ENCODE data around the gene SPRY4. TPM values are rescaled to one million over a fixed set of nuclear protein-coding genes. Genes with fewer than 3 reads are reported as not detected.
A peak's percentile ranks its signal among the peaks of the same experiment; 100 is the strongest.

SPRY4 gene
- total and polyA plus RNA-seq, 2 of the 13 experiments (the other 11 are each of a cell fraction or from before 2014, with no cell fraction given) = 8.9 to 17.8 TPM

DNA sequence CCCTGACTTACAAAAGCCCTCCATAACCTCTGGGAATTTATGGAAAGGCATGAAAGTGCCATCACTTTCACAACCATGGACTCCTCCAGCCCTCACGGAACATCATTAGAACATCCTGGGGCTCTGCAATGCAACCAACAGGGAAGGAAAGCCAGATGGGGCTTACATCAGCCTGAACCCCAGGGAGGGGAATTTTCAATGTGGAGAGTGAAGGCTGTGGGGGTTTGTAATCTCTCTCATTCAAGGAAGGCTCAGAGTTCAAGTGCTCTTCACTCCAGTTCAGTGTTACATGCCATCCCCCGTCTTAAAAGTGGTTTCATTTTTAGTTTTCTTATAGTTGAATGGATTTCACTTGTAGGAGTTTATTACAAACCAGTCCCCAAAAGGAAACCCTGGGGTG is 5.7 kb downstream of the SPRY4 start:
- Histone ChIP-seq H3K27ac (ENCODE audit: extremely low read length, insufficient read depth, low read length) (no peak overlapping the region), H3K9me3 (ENCODE audit: low read length) (no peaks in the 10 kb centered on the region), H2AFZ (ENCODE audit: low read length) (no peak overlapping the region), H3K4me1 (ENCODE audit: insufficient read depth, low read length) (peaks cover 75% of the 10 kb centered on the region), H3K27me3 (ENCODE audit: control insufficient read depth in 1 of 2, insufficient read depth in 2 of 2, low read length in 2 of 2) (no peaks in the 10 kb centered on the region; a peak in 2 of 5 replicates), H3K9ac (ENCODE audit: insufficient read depth, low read depth, low read length) (no peak overlapping the region), H3K4me3 (replicated peaks in 1 of 3; ENCODE audit: insufficient read depth in 1 of 3, low read depth in 2 of 3, low read length in 3 of 3) (peak overlapping the region; percentile 1 to 11 (median 10); a peak in 3 of 6 replicates), H3K4me2 (ENCODE audit: low read depth, low read length) (peak overlapping the region; percentile 83), H4K20me1 (ENCODE audit: insufficient read depth, low read length) (peaks cover 96% of the 10 kb centered on the region), H3K36me3 (replicated peaks in 1 of 2; ENCODE audit: control insufficient read depth in 1 of 2, insufficient read depth in 2 of 2, low read length in 2 of 2) (peaks cover 21 to 46% of the 10 kb centered on the region in 2 experiments), H3K79me2 (ENCODE audit: insufficient read depth, low read length) (peaks cover 100% of the 10 kb centered on the region)
- no peak for ATAC-seq
- no peak for TF ChIP-seq ZNF772 (CRISPR knock-in tag; IDR thresholded peaks at IDR 0.05)
- TF ChIP-seq, protein P1, sequence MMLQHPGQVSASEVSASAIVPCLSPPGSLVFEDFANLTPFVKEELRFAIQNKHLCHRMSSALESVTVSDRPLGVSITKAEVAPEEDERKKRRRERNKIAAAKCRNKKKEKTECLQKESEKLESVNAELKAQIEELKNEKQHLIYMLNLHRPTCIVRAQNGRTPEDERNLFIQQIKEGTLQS (CRISPR knock-in tag; IDR thresholded peaks at IDR 0.05) = no peak
- no peak for TF ChIP-seq ZNF234 (CRISPR knock-in tag; conservative IDR thresholded peaks at IDR 0.05)
- TF ChIP-seq MBNL3 (CRISPR knock-in tag; conservative IDR thresholded peaks at IDR 0.05) = no peak
- TF ChIP-seq, protein P2, sequence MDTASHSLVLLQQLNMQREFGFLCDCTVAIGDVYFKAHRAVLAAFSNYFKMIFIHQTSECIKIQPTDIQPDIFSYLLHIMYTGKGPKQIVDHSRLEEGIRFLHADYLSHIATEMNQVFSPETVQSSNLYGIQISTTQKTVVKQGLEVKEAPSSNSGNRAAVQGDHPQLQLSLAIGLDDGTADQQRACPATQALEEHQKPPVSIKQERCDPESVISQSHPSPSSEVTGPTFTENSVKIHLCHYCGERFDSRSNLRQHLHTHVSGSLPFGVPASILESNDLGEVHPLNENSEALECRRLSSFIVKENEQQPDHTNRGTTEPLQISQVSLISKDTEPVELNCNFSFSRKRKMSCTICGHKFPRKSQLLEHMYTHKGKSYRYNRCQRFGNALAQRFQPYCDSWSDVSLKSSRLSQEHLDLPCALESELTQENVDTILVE (CRISPR knock-in tag; IDR thresholded peaks at IDR 0.05) = no peak
- TF ChIP-seq ZNF619 (CRISPR knock-in tag; IDR thresholded peaks at IDR 0.05) = no peak
- no peak for TF ChIP-seq ZNF879 (CRISPR knock-in tag; IDR thresholded peaks at IDR 0.05)
- no peak for TF ChIP-seq ZNF33A (CRISPR knock-in tag; IDR thresholded peaks at IDR 0.05; ENCODE audit: borderline replicate concordance)
- TF ChIP-seq, protein P3, sequence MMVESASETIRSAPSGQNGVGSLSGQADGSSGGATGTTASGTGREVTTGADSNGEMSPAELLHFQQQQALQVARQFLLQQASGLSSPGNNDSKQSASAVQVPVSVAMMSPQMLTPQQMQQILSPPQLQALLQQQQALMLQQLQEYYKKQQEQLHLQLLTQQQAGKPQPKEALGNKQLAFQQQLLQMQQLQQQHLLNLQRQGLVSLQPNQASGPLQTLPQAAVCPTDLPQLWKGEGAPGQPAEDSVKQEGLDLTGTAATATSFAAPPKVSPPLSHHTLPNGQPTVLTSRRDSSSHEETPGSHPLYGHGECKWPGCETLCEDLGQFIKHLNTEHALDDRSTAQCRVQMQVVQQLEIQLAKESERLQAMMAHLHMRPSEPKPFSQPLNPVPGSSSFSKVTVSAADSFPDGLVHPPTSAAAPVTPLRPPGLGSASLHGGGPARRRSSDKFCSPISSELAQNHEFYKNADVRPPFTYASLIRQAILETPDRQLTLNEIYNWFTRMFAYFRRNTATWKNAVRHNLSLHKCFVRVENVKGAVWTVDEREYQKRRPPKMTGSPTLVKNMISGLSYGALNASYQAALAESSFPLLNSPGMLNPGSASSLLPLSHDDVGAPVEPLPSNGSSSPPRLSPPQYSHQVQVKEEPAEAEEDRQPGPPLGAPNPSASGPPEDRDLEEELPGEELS (CRISPR knock-in tag; IDR thresholded peaks at IDR 0.05) = no peak
- TF ChIP-seq ZSCAN31 (CRISPR knock-in tag; IDR thresholded peaks at IDR 0.05; ENCODE audit: low read depth) = no peak
- TF ChIP-seq, protein P4, sequence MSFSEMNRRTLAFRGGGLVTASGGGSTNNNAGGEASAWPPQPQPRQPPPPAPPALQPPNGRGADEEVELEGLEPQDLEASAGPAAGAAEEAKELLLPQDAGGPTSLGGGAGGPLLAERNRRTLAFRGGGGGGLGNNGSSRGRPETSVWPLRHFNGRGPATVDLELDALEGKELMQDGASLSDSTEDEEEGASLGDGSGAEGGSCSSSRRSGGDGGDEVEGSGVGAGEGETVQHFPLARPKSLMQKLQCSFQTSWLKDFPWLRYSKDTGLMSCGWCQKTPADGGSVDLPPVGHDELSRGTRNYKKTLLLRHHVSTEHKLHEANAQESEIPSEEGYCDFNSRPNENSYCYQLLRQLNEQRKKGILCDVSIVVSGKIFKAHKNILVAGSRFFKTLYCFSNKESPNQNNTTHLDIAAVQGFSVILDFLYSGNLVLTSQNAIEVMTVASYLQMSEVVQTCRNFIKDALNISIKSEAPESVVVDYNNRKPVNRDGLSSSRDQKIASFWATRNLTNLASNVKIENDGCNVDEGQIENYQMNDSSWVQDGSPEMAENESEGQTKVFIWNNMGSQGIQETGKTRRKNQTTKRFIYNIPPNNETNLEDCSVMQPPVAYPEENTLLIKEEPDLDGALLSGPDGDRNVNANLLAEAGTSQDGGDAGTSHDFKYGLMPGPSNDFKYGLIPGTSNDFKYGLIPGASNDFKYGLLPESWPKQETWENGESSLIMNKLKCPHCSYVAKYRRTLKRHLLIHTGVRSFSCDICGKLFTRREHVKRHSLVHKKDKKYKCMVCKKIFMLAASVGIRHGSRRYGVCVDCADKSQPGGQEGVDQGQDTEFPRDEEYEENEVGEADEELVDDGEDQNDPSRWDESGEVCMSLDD (CRISPR knock-in tag; IDR thresholded peaks at IDR 0.05; ENCODE audit: borderline replicate concordance) = no peak
- TF ChIP-seq CBX1 (IDR thresholded peaks at IDR 0.05; ENCODE audit: low read depth) = no peak
- no peak for TF ChIP-seq GATA4 (IDR thresholded peaks at IDR 0.05; ENCODE audit: borderline replicate concordance, low read depth)
- TF ChIP-seq GATAD1 (CRISPR knock-in tag; IDR thresholded peaks at IDR 0.05) = no peak
- ChIA-PET CTCF (ENCODE audit: low intra/inter-chr PET ratio, low total read pairs) (interaction anchor here (2.3 kb wide), 1 partner anchor 230 kb away, joined by 11 read pairs; no protein-coding TSS in a partner anchor), POLR2A (interaction anchor here (10.3 kb wide), 1 partner anchor 39 kb away, joined by 122 read pairs; no protein-coding TSS in a partner anchor)
- WGBS (ENCODE audit: low lambda C conversion rate) = 81% methylated on average over 2 of the region's 2 CpGs
- FAIRE-seq = no peak
- intact Hi-C loops (cut with micrococcal nuclease; ENCODE audit: unreplicated experiment) = no loop called here
- in situ Hi-C loops (cut with HindIII; ENCODE audit: extremely low pct_ligation_motif_present, low pct_unique_long_range_greater_than_20kb) = loop anchor here (25.0 kb wide), 1 partner anchor 157 kb away; no protein-coding TSS in a partner anchor
- no TSS peak for BruUV-seq (replicated peaks)
- no peak for DNase-seq (ENCODE audit: low spot score)

All from HepG2 (cell line).